Peyer's patch (tissue), 4 donors: ENCODE data around the gene USH1C.

Source experiments
- CTCF ChIP-seq, 6 experiments: fragments of 450-650 bp in 4 of 6; fragments of 200-600 bp in 2 of 6; sonication (generic) in 1 of 6; IDR thresholded peaks; one replicate each; pipeline ENCODE4 v1.5.1; 2017 to 2019; ENCODE audit warnings: antibody characterized with exemption in 6 of 6, mild to moderate bottlenecking in 3 of 6, moderate library complexity in 1 of 6
- POLR2A ChIP-seq, 2 donors: fragments of 450-650 bp; IDR thresholded peaks; one replicate each; pipeline ENCODE4 v1.5.1; 2017; ENCODE audit warnings: antibody characterized with exemption in 2 of 2, mild to moderate bottlenecking in 2 of 2, moderate library complexity in 2 of 2

DNA sequence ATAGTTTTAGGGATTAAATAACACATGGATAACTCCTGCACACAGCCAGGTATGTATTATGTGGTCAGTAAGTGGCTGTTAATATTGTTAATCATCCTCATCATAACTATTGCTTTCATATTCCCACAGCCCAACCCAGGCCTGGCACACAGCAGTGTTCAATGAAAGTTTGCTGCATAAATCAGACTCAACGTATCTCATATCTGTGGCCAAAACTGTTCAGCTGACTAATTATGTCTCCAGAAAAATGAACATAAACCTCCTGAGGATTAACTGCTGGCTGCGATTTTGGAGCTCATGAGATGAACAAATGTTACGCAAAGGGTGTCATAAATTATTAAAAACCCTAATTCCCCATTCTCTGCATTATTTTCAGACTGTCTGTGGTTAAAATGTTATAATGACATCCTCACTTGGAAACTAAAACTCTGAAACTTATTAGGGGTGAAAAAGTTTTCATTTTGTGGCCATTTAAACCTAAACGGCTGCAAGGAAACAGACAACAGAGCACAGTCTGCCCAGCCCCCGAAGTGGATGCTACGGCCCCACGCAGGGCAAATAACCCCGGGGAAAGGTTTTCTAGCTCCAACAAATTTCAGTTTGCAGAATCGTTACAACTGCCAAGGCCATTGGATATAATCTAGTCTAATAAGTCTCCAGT is 84.8 kb downstream of the USH1C start:
- TF ChIP-seq CTCF (IDR thresholded peaks at IDR 0.05) (no peak), POLR2A (IDR thresholded peaks at IDR 0.05) (no peak)
